ENCODE measurements around the gene KIAA0513. TPM values are rescaled to one million over a fixed set of nuclear protein-coding genes. Genes with fewer than 3 reads are reported as not detected.
"Not testable (repeated sequence)": the region's sequence is repeated elsewhere in the genome, so short reads cannot be mapped to it uniquely, and the experiment has no call there.

Gene KIAA0513
- total RNA-seq, 1 donor from 2014 or later = 10.3 TPM

DNA sequence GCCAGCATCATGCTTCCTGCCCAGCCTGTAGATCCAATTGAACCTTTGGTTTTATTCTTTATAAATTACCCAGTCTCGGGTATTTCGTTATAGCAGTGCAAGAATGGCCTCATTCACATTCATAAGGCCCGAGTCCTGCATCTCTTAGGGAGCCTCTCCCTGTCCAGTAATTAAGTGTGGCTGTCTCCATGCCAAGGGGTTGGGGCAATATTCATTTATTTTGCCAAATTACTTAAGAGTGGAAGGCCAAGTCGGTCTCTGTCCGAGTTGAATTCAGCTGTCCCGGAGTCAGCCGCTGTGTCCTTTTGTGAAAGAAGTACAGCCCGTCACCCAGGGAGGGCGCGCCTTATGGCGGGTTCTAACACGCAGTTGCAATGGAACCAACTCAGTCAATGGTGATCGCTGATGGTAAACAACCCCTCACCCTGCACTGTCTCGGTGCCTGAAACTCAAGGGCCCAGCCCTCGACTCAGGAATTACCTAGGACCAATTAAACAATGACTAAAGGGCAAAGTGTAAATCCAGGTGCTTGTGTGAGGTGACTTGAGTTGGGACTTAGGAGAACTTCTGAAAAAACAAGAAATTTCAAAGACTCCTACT is 22.2 kb downstream of the KIAA0513 start:
- DNase-seq (ENCODE audit: low read depth, low spot score) = no peak
- TF ChIP-seq, protein P1, sequence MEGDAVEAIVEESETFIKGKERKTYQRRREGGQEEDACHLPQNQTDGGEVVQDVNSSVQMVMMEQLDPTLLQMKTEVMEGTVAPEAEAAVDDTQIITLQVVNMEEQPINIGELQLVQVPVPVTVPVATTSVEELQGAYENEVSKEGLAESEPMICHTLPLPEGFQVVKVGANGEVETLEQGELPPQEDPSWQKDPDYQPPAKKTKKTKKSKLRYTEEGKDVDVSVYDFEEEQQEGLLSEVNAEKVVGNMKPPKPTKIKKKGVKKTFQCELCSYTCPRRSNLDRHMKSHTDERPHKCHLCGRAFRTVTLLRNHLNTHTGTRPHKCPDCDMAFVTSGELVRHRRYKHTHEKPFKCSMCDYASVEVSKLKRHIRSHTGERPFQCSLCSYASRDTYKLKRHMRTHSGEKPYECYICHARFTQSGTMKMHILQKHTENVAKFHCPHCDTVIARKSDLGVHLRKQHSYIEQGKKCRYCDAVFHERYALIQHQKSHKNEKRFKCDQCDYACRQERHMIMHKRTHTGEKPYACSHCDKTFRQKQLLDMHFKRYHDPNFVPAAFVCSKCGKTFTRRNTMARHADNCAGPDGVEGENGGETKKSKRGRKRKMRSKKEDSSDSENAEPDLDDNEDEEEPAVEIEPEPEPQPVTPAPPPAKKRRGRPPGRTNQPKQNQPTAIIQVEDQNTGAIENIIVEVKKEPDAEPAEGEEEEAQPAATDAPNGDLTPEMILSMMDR (conservative IDR thresholded peaks at IDR 0.05) = no peak
- H3K4me3 Mint-ChIP-seq = no peak overlapping the region
- H3K36me3 Mint-ChIP-seq (ENCODE audit: low read depth) = no peaks in the 10 kb centered on the region
- H3K4me1 Mint-ChIP-seq = no peaks in the 10 kb centered on the region
- no peaks in the 10 kb centered on the region for H3K27me3 Mint-ChIP-seq (ENCODE audit: low read depth)
- H3K9me3 Mint-ChIP-seq = no peaks in the 10 kb centered on the region
- peak overlapping the region; percentile 46 for H3K27ac Mint-ChIP-seq (ENCODE audit: unreplicated experiment)

DNA sequence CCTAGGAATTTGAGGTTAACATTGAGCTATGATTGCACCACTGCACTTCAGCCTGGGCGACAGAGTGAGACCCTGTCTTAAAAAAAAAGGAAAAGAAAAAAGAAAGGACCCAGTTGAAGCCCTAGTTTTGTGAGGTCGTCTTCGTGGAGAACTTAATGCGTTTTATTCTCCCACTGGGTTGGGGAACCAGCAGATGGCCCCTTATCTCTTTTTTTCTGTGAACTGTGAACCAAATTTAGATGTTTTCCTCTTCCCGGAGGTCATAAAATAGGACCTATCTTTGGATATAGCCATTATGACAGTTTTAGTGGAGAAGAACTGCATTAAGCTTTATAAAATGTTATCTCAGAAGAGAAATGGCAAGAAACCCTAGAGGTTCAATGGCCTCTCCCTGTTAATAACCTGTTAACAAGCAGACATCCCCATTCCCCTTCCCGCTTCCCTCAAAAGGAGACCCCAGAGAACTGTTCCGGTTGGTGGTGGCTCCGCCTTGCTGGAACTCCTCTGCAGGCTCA is 23.5 kb downstream of the KIAA0513 start:
- Mint-ChIP-seq H3K4me1 (peaks cover 11% of the 10 kb centered on the region), H3K27me3 (ENCODE audit: low read depth) (no peaks in the 10 kb centered on the region), H3K36me3 (ENCODE audit: low read depth) (no peaks in the 10 kb centered on the region), H3K27ac (ENCODE audit: unreplicated experiment) (no peak overlapping the region), H3K9me3 (no peaks in the 10 kb centered on the region), H3K4me3 (no peak overlapping the region)
- DNase-seq (ENCODE audit: low read depth, low spot score) = no peak
- TF ChIP-seq, protein P1 (conservative IDR thresholded peaks at IDR 0.05) = no peak

DNA sequence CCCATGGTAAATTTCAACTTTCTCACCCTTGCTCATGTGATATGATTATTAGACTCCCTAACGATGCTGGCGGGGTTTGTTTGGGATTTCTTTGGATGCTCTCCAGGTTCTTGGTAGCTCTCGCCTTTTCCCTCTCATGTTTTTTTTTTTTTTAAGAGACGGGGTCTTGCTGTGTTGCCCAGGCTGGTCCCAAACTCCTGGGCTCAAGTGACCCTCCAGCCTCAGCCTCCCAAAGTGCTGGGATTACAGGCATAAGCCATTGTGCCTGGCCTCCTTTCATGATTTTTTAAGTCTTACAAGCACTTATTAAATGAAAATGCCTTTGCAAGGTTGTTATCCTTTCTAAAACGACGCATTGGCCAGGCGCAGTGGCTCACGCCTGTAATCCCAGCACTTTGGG is 24.1 kb downstream of the KIAA0513 start:
- peaks cover 16% of the 10 kb centered on the region for H3K4me1 Mint-ChIP-seq
- H3K4me3 Mint-ChIP-seq = no peak overlapping the region
- H3K36me3 Mint-ChIP-seq (ENCODE audit: low read depth) = no peaks in the 10 kb centered on the region
- no peak for DNase-seq (ENCODE audit: low read depth, low spot score)
- H3K27me3 Mint-ChIP-seq (ENCODE audit: low read depth) = no peaks in the 10 kb centered on the region
- TF ChIP-seq, protein P1 (conservative IDR thresholded peaks at IDR 0.05) = no peak
- no peak overlapping the region for H3K27ac Mint-ChIP-seq (ENCODE audit: unreplicated experiment)
- no peaks in the 10 kb centered on the region for H3K9me3 Mint-ChIP-seq

DNA sequence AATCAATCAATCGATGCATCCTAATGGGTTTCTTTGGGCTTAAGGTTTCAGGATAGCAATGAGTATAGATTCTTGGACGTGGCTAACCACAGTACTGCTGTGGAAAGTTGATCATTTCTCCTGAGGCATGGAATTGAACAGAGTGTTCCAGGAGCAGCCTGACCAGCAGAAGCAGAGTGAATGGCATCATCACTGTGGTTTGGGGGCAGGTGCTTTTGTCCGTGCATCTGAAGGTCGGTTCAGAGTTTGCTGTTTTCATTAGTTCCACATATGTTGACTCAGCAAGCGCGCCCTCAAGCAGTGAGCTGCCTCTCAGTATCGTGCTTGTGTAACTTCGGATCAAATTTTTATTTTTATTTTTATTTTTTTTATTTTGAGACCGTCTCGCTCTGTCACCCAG is 24.9 kb downstream of the KIAA0513 start:
- Mint-ChIP-seq H3K4me3 (no peak overlapping the region), H3K9me3 (no peaks in the 10 kb centered on the region), H3K27me3 (ENCODE audit: low read depth) (no peaks in the 10 kb centered on the region), H3K36me3 (ENCODE audit: low read depth) (no peaks in the 10 kb centered on the region), H3K4me1 (peaks cover 23% of the 10 kb centered on the region), H3K27ac (ENCODE audit: unreplicated experiment) (no peak overlapping the region)
- no peak for DNase-seq (ENCODE audit: low read depth, low spot score)
- TF ChIP-seq, protein P1 (conservative IDR thresholded peaks at IDR 0.05) = no peak

DNA sequence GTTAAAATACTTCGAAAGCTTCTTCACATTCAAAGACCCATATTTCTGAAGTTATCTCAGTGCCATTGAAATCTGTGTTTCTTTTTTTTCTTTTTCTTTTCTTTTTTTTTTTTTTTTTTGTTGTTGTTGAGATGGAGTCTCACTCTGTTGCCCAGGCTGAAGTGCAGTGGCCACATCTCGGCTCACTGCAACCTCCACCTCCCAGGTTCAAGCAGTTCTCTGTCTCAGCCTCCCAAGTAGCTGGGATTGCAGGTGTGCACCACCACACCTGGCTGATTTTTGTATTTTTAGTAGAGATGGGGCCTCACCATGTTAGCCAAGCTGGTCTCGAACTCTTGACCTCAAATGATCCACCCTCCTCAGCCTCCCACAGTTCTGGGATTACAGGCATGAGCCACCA is 26.7 kb downstream of the KIAA0513 start:
- H3K27me3 Mint-ChIP-seq (ENCODE audit: low read depth); H3K9me3 Mint-ChIP-seq; H3K27ac Mint-ChIP-seq (ENCODE audit: unreplicated experiment); H3K4me3 Mint-ChIP-seq; DNase-seq (ENCODE audit: low read depth, low spot score); H3K36me3 Mint-ChIP-seq (ENCODE audit: low read depth): not testable (repeated sequence)
- peaks cover 23% of the 10 kb centered on the region for H3K4me1 Mint-ChIP-seq

DNA sequence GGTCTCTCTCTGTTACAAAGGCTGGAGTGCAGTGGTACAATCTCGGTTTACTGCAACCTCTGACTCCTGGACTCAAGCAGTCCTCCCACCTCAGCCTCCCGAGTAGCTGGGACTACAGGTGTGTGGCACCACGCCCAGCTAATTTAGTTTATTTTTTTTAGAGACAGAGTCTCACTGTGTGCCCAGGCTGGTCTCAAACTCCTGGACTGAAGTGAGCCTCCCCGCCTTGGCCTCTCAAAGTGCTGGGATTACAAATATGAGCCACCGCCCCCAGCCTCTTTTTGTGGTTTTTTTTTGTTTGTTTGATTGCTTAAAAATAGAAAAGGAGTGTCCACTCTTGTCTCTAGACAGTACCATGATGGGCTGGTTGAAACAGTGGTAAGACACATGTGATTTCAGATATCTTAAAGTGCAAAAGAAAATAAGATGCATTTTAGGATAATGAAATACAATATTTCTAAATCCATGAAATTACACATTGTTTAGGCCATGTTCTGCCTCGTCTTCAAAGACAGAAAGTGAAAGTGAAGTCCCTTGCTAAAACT is 27.4 kb downstream of the KIAA0513 start:
- TF ChIP-seq, protein P1 (conservative IDR thresholded peaks at IDR 0.05) = no peak
- H3K4me1 Mint-ChIP-seq = peaks cover 23% of the 10 kb centered on the region
- no peak overlapping the region for H3K4me3 Mint-ChIP-seq
- no peak for DNase-seq (ENCODE audit: low read depth, low spot score)
- H3K9me3 Mint-ChIP-seq = no peaks in the 10 kb centered on the region
- no peak overlapping the region for H3K27ac Mint-ChIP-seq (ENCODE audit: unreplicated experiment)
- H3K36me3 Mint-ChIP-seq (ENCODE audit: low read depth) = no peaks in the 10 kb centered on the region
- H3K27me3 Mint-ChIP-seq (ENCODE audit: low read depth) = no peaks in the 10 kb centered on the region

All from neural crest cell (in vitro differentiated cells).